Liver (tissue), 9 donors: ENCODE results near the gene HS3ST2. TPM values are rescaled to one million over a fixed set of nuclear protein-coding genes. Genes with fewer than 3 reads are reported as not detected.

ENCODE experiments used
- DNase-seq: peaks from one replicate; pipeline ENCODE4 v3.0.0-alpha.2; 2017; ENCODE audit warnings: low spot score
- H3K27ac ChIP-seq, 2 donors: one replicate each; pipeline ENCODE4 v1.7.0; 2013; ENCODE audit warnings: inconsistent platforms in 2 of 2, low read length in 2 of 2, control low read depth in 1 of 2, low read depth in 1 of 2, mild to moderate bottlenecking in 1 of 2
- H3K27me3 ChIP-seq, 4 donors: one replicate each; pipeline versions ENCODE4 v1.6.1 to v1.7.0; 2013; ENCODE audit warnings: low read length in 3 of 4, inconsistent platforms in 1 of 4, mild to moderate bottlenecking in 1 of 4, moderate library complexity in 1 of 4; ENCODE audit not compliant: control insufficient read depth in 4 of 4, insufficient read depth in 4 of 4
- H3K36me3 ChIP-seq, 4 donors: one replicate each; pipeline versions ENCODE4 v1.6.1 to v1.7.0; 2013; ENCODE audit warnings: low read length in 3 of 4, mild to moderate bottlenecking in 3 of 4, low read depth in 1 of 4, moderate library complexity in 1 of 4; ENCODE audit not compliant: control insufficient read depth in 4 of 4, insufficient read depth in 3 of 4
- H3K4me1 ChIP-seq, 4 donors: one replicate each; pipeline versions ENCODE4 v1.6.1 to v1.7.0; 2013; ENCODE audit warnings: low read length in 3 of 4, mild to moderate bottlenecking in 3 of 4, moderate library complexity in 1 of 4; ENCODE audit not compliant: control insufficient read depth in 4 of 4, insufficient read depth in 4 of 4
- H3K4me3 ChIP-seq, 3 donors: one replicate each; pipeline versions ENCODE4 v1.6.1 to v1.7.0; 2013; ENCODE audit warnings: low read length in 3 of 3, control low read depth in 1 of 3, low read depth in 1 of 3, mild to moderate bottlenecking in 1 of 3
- H3K9ac ChIP-seq, 2 donors: one replicate each; pipeline ENCODE4 v1.7.0; 2013; ENCODE audit warnings: low read length in 2 of 2, mild to moderate bottlenecking in 2 of 2, moderate library complexity in 2 of 2, control low read depth in 1 of 2, low read depth in 1 of 2
- H3K9me3 ChIP-seq, 4 donors: one replicate each; pipeline versions ENCODE4 v1.6.1 to v1.7.0; 2013; ENCODE audit warnings: low read length in 3 of 4; ENCODE audit not compliant: control insufficient read depth in 4 of 4
- ATF3 ChIP-seq: IDR thresholded peaks from 2 replicates; pipeline ENCODE4 v1.6.1; 2016; ENCODE audit warnings: antibody characterized with exemption
- CTCF ChIP-seq: fragments of 150-350 bp; IDR thresholded peaks from 2 replicates; pipeline ENCODE4 v1.5.1; 2017; ENCODE audit warnings: improper control_type of control experiment, low read depth, low read length; ENCODE audit not compliant: missing input control
- EGR1 ChIP-seq, 2 donors: IDR thresholded peaks; 2 replicates each; pipeline ENCODE4 v1.6.1; 2016 to 2018; ENCODE audit warnings: antibody characterized with exemption in 2 of 2, low read depth in 2 of 2
- FOXA1 ChIP-seq: IDR thresholded peaks from 2 replicates; pipeline ENCODE4 v1.6.1; 2016; ENCODE audit warnings: antibody characterized with exemption
- FOXA2 ChIP-seq: IDR thresholded peaks from 2 replicates; pipeline ENCODE4 v1.6.1; 2016; ENCODE audit warnings: antibody characterized with exemption
- GABPA ChIP-seq, 2 donors: IDR thresholded peaks in 1 of 2; conservative IDR thresholded peaks in 1 of 2; 2 replicates each; pipeline ENCODE4 v1.6.1; 2016; ENCODE audit warnings: antibody characterized with exemption in 2 of 2, mild to moderate bottlenecking in 1 of 2, moderate library complexity in 1 of 2
- HNF4A ChIP-seq, 2 donors: conservative IDR thresholded peaks; 2 replicates each; pipeline ENCODE4 v1.6.1; 2016; ENCODE audit warnings: antibody characterized with exemption in 2 of 2, mild to moderate bottlenecking in 2 of 2
- HNF4G ChIP-seq: IDR thresholded peaks from 2 replicates; pipeline ENCODE4 v1.6.1; 2016; ENCODE audit warnings: antibody characterized with exemption
- JUND ChIP-seq, 2 donors: IDR thresholded peaks; 2 replicates each; pipeline ENCODE4 v1.6.1; 2016; ENCODE audit warnings: antibody characterized with exemption in 2 of 2
- NR2F2 ChIP-seq: IDR thresholded peaks from 2 replicates; pipeline ENCODE4 v1.6.1; 2016; ENCODE audit warnings: antibody characterized with exemption
- RAD21 ChIP-seq, 2 donors: IDR thresholded peaks; 2 replicates each; pipeline ENCODE4 v1.6.1; 2016; ENCODE audit warnings: antibody characterized with exemption in 2 of 2, mild to moderate bottlenecking in 2 of 2
- REST ChIP-seq: IDR thresholded peaks from 2 replicates; pipeline ENCODE4 v1.6.1; 2016; ENCODE audit warnings: antibody characterized with exemption, mild to moderate bottlenecking
- RXRA ChIP-seq, 2 donors: IDR thresholded peaks; 2 replicates each; pipeline ENCODE4 v1.6.1; 2017 to 2018; ENCODE audit warnings: antibody characterized with exemption in 2 of 2, mild to moderate bottlenecking in 1 of 2
- SP1 ChIP-seq: IDR thresholded peaks from 2 replicates; pipeline ENCODE4 v1.6.1; 2018; ENCODE audit warnings: antibody characterized with exemption, mild to moderate bottlenecking
- TAF1 ChIP-seq: conservative IDR thresholded peaks from 2 replicates; pipeline ENCODE4 v1.6.1; 2016; ENCODE audit warnings: antibody characterized with exemption, mild to moderate bottlenecking
- YY1 ChIP-seq: IDR thresholded peaks from 2 replicates; pipeline ENCODE4 v1.6.1; 2016; ENCODE audit warnings: antibody characterized with exemption, mild to moderate bottlenecking
- ZBTB33 ChIP-seq: IDR thresholded peaks from 2 replicates; pipeline ENCODE4 v1.6.1; 2016; ENCODE audit warnings: antibody characterized with exemption
- WGBS: extraction: QIAGEN DNeasy Blood & Tissue Kit; methylation state at CpG from one replicate; pipeline ENCODE4 v1.1.7; 2013; 5-methylcytosine and 5-hydroxymethylcytosine counted together
- polyA plus RNA-seq, 2 donors: library from polyadenylated mRNA; stranded (reverse) in 1 of 2; unstranded in 1 of 2; fragments of 200-250 nt in 1 of 2; fragments of >200 nt in 1 of 2; fragmentation: Nextera tagmentation in 1 of 2; extraction: Ambion mirVana in 1 of 2; gene quantifications; one replicate each; pipeline versions ENCODE4 v1.2.1 to v1.2.3, GENCODE V29; 2013 to 2015
- total RNA-seq, 2 donors: library from RNA; depleted of rRNA; stranded (reverse); fragments of >200 nt; gene quantifications; one replicate each; pipeline ENCODE4 v1.2.3, GENCODE V29; 2014
- TF ChIP-seq, protein P1 (sequence below): IDR thresholded peaks from 2 replicates; pipeline ENCODE4 v1.6.1; 2016; ENCODE audit warnings: antibody characterized with exemption
- donor health status: healthy.
- donor health status: healthy.
- donor health status: healthy.
- donor health status: healthy.
- donor health status: healthy.

Gene HS3ST2
- total and polyA plus RNA-seq, 4 donors: 0.08 to 0.14 (median 0.09) TPM; not detected in 1

- TF ChIP-seq CTCF: no peak
- no peak for TF ChIP-seq FOXA2
- TF ChIP-seq SP1: no peak
- TF ChIP-seq TAF1: no peak
- TF ChIP-seq RAD21 (IDR thresholded peaks at IDR 0.05): no peak
These were observed 42.4 kb upstream of the HS3ST2 start (continued) for GRCh38 chr16:22771551-22771950.

GRCh38 chr16:22775220-22775922 lies 38.6 kb upstream of the HS3ST2 start:
- no peak for DNase-seq
- Histone ChIP-seq H3K27me3 (peaks cover 0 to 14% (median 1%) of the 10 kb centered on the region in 4 donors), H3K9ac (no peak overlapping the region), H3K4me1 (no peaks in the 10 kb centered on the region), H3K9me3 (no peaks in the 10 kb centered on the region), H3K27ac (no peak overlapping the region), H3K4me3 (no peak overlapping the region), H3K36me3 (no peaks in the 10 kb centered on the region)
- no peak for TF ChIP-seq NR2F2
- no peak for TF ChIP-seq REST
- TF ChIP-seq HNF4A (conservative IDR thresholded peaks at IDR 0.05): no peak
- no peak for TF ChIP-seq HNF4G
- TF ChIP-seq FOXA2: no peak
- no peak for TF ChIP-seq EGR1 (IDR thresholded peaks at IDR 0.05; ENCODE audit: low read depth in 2 of 2)
- no peak for TF ChIP-seq CTCF
- TF ChIP-seq YY1: no peak
- no peak for TF ChIP-seq TAF1
- TF ChIP-seq ATF3: no peak
- no peak for TF ChIP-seq FOXA1
- TF ChIP-seq ZBTB33: no peak
- TF ChIP-seq GABPA (IDR thresholded peaks at IDR 0.05 in 1 of 2, conservative IDR thresholded peaks at IDR 0.05 in 1 of 2): no peak
- no peak for TF ChIP-seq JUND (IDR thresholded peaks at IDR 0.05)
- TF ChIP-seq, protein P1, sequence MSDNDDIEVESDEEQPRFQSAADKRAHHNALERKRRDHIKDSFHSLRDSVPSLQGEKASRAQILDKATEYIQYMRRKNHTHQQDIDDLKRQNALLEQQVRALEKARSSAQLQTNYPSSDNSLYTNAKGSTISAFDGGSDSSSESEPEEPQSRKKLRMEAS: no peak
- no peak for TF ChIP-seq RXRA (IDR thresholded peaks at IDR 0.05)
- TF ChIP-seq SP1: no peak
- TF ChIP-seq RAD21 (IDR thresholded peaks at IDR 0.05): no peak
- 37% methylated on average over 6 of the region's 6 CpGs for WGBS
